ENCODE measurements around the gene STIM2. TPM values are rescaled to one million over a fixed set of nuclear protein-coding genes. Genes with fewer than 3 reads are reported as not detected.

The STIM2 gene
- total RNA-seq, 1 donor from 2014 or later: 25.8 TPM

DNA sequence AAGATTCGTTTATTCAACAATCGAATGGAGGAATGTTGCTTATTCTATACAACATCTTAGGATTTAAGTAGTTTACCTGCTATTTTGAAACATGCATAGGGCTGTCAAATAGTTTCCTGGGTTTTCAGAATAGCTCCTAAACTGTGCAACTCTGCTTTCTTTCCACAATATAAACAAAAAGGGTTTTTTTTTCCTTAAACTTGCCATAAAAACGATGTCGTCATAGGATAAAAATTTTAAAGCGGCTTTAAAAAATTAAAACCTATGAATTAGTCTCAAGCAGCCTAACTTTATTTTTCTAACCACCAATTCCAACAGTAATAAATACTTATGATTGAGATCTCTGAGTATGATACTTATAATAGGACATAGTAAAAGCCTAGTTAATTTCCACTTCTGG, 21.6 kb upstream of the STIM2 start:
- H3K9me3 Mint-ChIP-seq: peaks cover 2% of the 10 kb centered on the region
- Histone ChIP-seq H3F3A (ENCODE audit: low read depth) (no peaks in the 10 kb centered on the region), H3K9ac (no peak overlapping the region), H4K20me1 (ENCODE audit: low read depth) (no peaks in the 10 kb centered on the region), H2AFZ (replicated peaks) (no peak overlapping the region), H3K27ac (no peak overlapping the region), H3K4me3 (no peak overlapping the region), H3K4me1 (peaks cover 7% of the 10 kb centered on the region), H3K36me3 (no peaks in the 10 kb centered on the region), H3K27me3 (no peaks in the 10 kb centered on the region), H3K79me2 (ENCODE audit: low read depth) (no peaks in the 10 kb centered on the region), H3K4me2 (no peak overlapping the region), H3K9me3 (ENCODE audit: low read depth) (no peaks in the 10 kb centered on the region)
- no peaks in the 10 kb centered on the region for H3K36me3 Mint-ChIP-seq
- no peak overlapping the region for H3K4me3 Mint-ChIP-seq
- peaks cover 8% of the 10 kb centered on the region for H3K4me1 Mint-ChIP-seq
- TF ChIP-seq EZH2phosphoT487 (IDR thresholded peaks at IDR 0.05) (no peak), CTCF (IDR thresholded peaks at IDR 0.05) (no peak), EZH2 (IDR thresholded peaks at IDR 0.05) (no peak)
- H3K27ac Mint-ChIP-seq: no peak overlapping the region
- no peak for DNase-seq (ENCODE audit: low spot score)
- no peaks in the 10 kb centered on the region for H3K27me3 Mint-ChIP-seq (ENCODE audit: insufficient read depth, low read depth)

GRCh38 chr4:26839534-26839951, 21.1 kb upstream of the STIM2 start:
- no peak overlapping the region for H3K27ac ChIP-seq
- no peaks in the 10 kb centered on the region for H3K79me2 ChIP-seq (ENCODE audit: low read depth)
- H3K4me1 ChIP-seq: peaks cover 7% of the 10 kb centered on the region
- no peak for DNase-seq (ENCODE audit: low spot score)
- Mint-ChIP-seq H3K4me1 (peaks cover 8% of the 10 kb centered on the region), H3K27me3 (ENCODE audit: insufficient read depth, low read depth) (no peaks in the 10 kb centered on the region), H3K4me3 (no peak overlapping the region), H3K27ac (no peak overlapping the region), H3K36me3 (no peaks in the 10 kb centered on the region), H3K9me3 (peaks cover 2% of the 10 kb centered on the region)
- no peaks in the 10 kb centered on the region for H3K36me3 ChIP-seq
- no peak overlapping the region for H2AFZ ChIP-seq (replicated peaks)
- H3K4me3 ChIP-seq: no peak overlapping the region
- no peaks in the 10 kb centered on the region for H3F3A ChIP-seq (ENCODE audit: low read depth)
- TF ChIP-seq EZH2phosphoT487 (IDR thresholded peaks at IDR 0.05) (no peak), CTCF (IDR thresholded peaks at IDR 0.05) (no peak), EZH2 (IDR thresholded peaks at IDR 0.05) (no peak)
- no peaks in the 10 kb centered on the region for H3K9me3 ChIP-seq (ENCODE audit: low read depth)
- H3K27me3 ChIP-seq: no peaks in the 10 kb centered on the region
- no peaks in the 10 kb centered on the region for H4K20me1 ChIP-seq (ENCODE audit: low read depth)
- no peak overlapping the region for H3K9ac ChIP-seq
- H3K4me2 ChIP-seq: no peak overlapping the region

GRCh38 chr4:26840786-26841185, 19.9 kb upstream of the STIM2 start:
- Histone ChIP-seq H3K27ac (no peak overlapping the region), H3K9ac (no peak overlapping the region), H3K36me3 (no peaks in the 10 kb centered on the region), H3K9me3 (ENCODE audit: low read depth) (no peaks in the 10 kb centered on the region), H2AFZ (replicated peaks) (no peak overlapping the region), H3K4me1 (peaks cover 7% of the 10 kb centered on the region), H3K4me3 (no peak overlapping the region), H3K79me2 (ENCODE audit: low read depth) (no peaks in the 10 kb centered on the region), H4K20me1 (ENCODE audit: low read depth) (no peaks in the 10 kb centered on the region), H3K27me3 (no peaks in the 10 kb centered on the region), H3K4me2 (no peak overlapping the region), H3F3A (ENCODE audit: low read depth) (no peaks in the 10 kb centered on the region)
- TF ChIP-seq EZH2phosphoT487 (IDR thresholded peaks at IDR 0.05) (no peak), EZH2 (IDR thresholded peaks at IDR 0.05) (no peak), CTCF (IDR thresholded peaks at IDR 0.05) (no peak)
- Mint-ChIP-seq H3K27ac (no peak overlapping the region), H3K4me3 (no peak overlapping the region), H3K4me1 (peaks cover 8% of the 10 kb centered on the region), H3K36me3 (no peaks in the 10 kb centered on the region), H3K27me3 (ENCODE audit: insufficient read depth, low read depth) (no peaks in the 10 kb centered on the region), H3K9me3 (no peaks in the 10 kb centered on the region)
- DNase-seq (ENCODE audit: low spot score): no peak

Measured in neural progenitor cell (in vitro differentiated cells).